Breast epithelium (tissue), 4 donors: Measurements from ENCODE around the gene FGFBP2. TPM values are rescaled to one million over a fixed set of nuclear protein-coding genes. Genes with fewer than 3 reads are reported as not detected.

Experiments
- DNase-seq, 2 donors: peaks; one replicate each; pipeline ENCODE4 v3.0.0-alpha.2; 2019; ENCODE audit warnings: low spot score in 2 of 2
- H3K27ac ChIP-seq, 2 donors: fragments of 200-600 bp; sonication (generic) in 1 of 2; one replicate each; pipeline ENCODE4 v1.5.1; 2016 to 2019; ENCODE audit warnings: mild to moderate bottlenecking in 1 of 2
- H3K27me3 ChIP-seq, 2 donors: fragments of 200-600 bp; sonication (generic) in 1 of 2; one replicate each; pipeline versions ENCODE4 v1.5.1 to v1.6.0; 2017 to 2019; ENCODE audit warnings: control low read depth in 1 of 2, mild to moderate bottlenecking in 1 of 2
- H3K36me3 ChIP-seq: fragments of 200-600 bp; one replicate; pipeline ENCODE4 v1.5.1; 2019
- H3K4me1 ChIP-seq, 2 donors: fragments of 200-600 bp; sonication (generic); one replicate each; pipeline ENCODE4 v1.5.1; 2016 to 2019; ENCODE audit warnings: control low read depth in 1 of 2
- H3K4me3 ChIP-seq, 3 donors: fragments of 200-600 bp; sonication (generic); 1 replicate in 2 of 3; 2 replicates in 1 of 3; pipeline ENCODE4 v1.5.1; 2016 to 2019; ENCODE audit warnings: mild to moderate bottlenecking in 3 of 3, moderate library complexity in 2 of 3
- H3K9me3 ChIP-seq, 2 donors: fragments of 200-600 bp; sonication (generic) in 1 of 2; one replicate each; pipeline ENCODE4 v1.5.1; 2016 to 2019; ENCODE audit warnings: control low read depth in 1 of 2
- POLR2A ChIP-seq: fragments of 450-650 bp; IDR thresholded peaks from one replicate; pipeline ENCODE4 v1.6.1; 2016; ENCODE audit warnings: antibody characterized with exemption, mild to moderate bottlenecking, moderate library complexity
- POLR2AphosphoS5 ChIP-seq, 3 donors: sonication (generic); formaldehyde crosslinking; IDR thresholded peaks; one replicate each; pipeline ENCODE4 v1.6.1; 2017; ENCODE audit warnings: antibody characterized with exemption in 3 of 3
- intact Hi-C: fragments of 100-400 bp; cut with DNase I; formaldehyde crosslinking; loops from one replicate; pipeline ENCODE4 v1.15.1; 2023; ENCODE audit warnings: low total_unique reads
- total RNA-seq, 3 donors: library from RNA; depleted of rRNA; stranded (reverse); fragments of >200 nt; gene quantifications; one replicate each; pipeline ENCODE4 v1.1.0, GENCODE V29; 2016
- TF ChIP-seq, protein P1 (sequence below), 3 donors: fragments of 450-650 bp; IDR thresholded peaks; one replicate each; pipeline ENCODE4 v1.5.1; 2016 to 2017; ENCODE audit warnings: antibody characterized with exemption in 3 of 3, mild to moderate bottlenecking in 3 of 3, moderate library complexity in 3 of 3

FGFBP2 gene
- total RNA-seq, 3 donors from 2014 or later = 3.4 to 6.4 (median 6.2) TPM

DNA sequence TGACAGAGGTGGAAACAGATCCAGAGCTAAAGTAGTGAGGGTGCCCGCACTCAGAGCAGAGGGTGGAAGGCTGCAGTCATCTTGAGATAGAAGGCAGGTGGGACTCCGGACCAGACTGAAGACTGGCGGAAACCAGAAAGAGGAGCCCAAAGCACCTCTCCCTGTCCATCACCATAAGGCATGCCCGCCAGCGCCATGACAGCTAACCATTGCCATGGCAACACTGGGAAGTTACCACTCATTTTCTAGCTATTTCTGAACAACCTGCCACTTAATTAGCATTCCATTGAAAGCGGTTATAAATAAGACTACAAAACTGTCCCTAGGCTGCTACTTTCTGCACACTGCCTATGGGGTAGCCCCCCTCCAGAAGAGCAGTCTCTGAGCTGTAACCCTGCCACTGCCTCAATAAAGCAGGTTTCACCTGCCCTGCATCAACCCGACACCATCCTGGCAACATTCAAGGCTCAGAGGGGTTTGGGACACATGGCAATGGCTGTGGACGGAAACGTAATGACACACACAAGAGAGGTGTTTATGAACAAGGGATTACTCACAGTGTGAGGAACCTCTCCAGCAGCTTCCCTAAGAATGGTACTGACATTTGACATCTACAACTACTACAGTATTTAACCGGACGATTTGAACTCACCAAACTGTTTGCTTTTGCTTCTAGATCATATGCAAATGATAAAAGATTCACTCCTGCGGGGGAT, 27.8 kb upstream of the FGFBP2 start:
- Histone ChIP-seq H3K27me3 (no peaks in the 10 kb centered on the region), H3K27ac (no peak overlapping the region), H3K4me3 (no peak overlapping the region), H3K9me3 (no peaks in the 10 kb centered on the region), H3K4me1 (no peaks in the 10 kb centered on the region), H3K36me3 (no peaks in the 10 kb centered on the region)
- intact Hi-C loops = no loop called here
- no peak for TF ChIP-seq POLR2AphosphoS5 (IDR thresholded peaks at IDR 0.05)
- TF ChIP-seq POLR2A = no peak
- TF ChIP-seq, protein P1, sequence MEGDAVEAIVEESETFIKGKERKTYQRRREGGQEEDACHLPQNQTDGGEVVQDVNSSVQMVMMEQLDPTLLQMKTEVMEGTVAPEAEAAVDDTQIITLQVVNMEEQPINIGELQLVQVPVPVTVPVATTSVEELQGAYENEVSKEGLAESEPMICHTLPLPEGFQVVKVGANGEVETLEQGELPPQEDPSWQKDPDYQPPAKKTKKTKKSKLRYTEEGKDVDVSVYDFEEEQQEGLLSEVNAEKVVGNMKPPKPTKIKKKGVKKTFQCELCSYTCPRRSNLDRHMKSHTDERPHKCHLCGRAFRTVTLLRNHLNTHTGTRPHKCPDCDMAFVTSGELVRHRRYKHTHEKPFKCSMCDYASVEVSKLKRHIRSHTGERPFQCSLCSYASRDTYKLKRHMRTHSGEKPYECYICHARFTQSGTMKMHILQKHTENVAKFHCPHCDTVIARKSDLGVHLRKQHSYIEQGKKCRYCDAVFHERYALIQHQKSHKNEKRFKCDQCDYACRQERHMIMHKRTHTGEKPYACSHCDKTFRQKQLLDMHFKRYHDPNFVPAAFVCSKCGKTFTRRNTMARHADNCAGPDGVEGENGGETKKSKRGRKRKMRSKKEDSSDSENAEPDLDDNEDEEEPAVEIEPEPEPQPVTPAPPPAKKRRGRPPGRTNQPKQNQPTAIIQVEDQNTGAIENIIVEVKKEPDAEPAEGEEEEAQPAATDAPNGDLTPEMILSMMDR (IDR thresholded peaks at IDR 0.05) = no peak
- no peak for DNase-seq

GRCh38 chr4:15989424-15989823, 26.4 kb upstream of the FGFBP2 start:
- no peak for DNase-seq
- no peak for TF ChIP-seq POLR2A
- no peak for TF ChIP-seq POLR2AphosphoS5 (IDR thresholded peaks at IDR 0.05)
- TF ChIP-seq, protein P1 (IDR thresholded peaks at IDR 0.05) = no peak
- H3K27me3 ChIP-seq = no peaks in the 10 kb centered on the region
- H3K9me3 ChIP-seq = no peaks in the 10 kb centered on the region
- H3K4me3 ChIP-seq = no peak overlapping the region
- no peak overlapping the region for H3K27ac ChIP-seq
- no peaks in the 10 kb centered on the region for H3K36me3 ChIP-seq
- H3K4me1 ChIP-seq = no peaks in the 10 kb centered on the region
- intact Hi-C loops = no loop called here

GRCh38 chr4:15988222-15988621, 25.2 kb upstream of the FGFBP2 start:
- intact Hi-C loops = no loop called here
- H3K4me3 ChIP-seq = no peak overlapping the region
- no peak overlapping the region for H3K27ac ChIP-seq
- no peaks in the 10 kb centered on the region for H3K4me1 ChIP-seq
- no peaks in the 10 kb centered on the region for H3K27me3 ChIP-seq
- DNase-seq = no peak
- TF ChIP-seq, protein P1 (IDR thresholded peaks at IDR 0.05) = no peak
- TF ChIP-seq POLR2A (no peak), POLR2AphosphoS5 (IDR thresholded peaks at IDR 0.05) (no peak)
- no peaks in the 10 kb centered on the region for H3K9me3 ChIP-seq
- H3K36me3 ChIP-seq = no peaks in the 10 kb centered on the region

- H3K4me3 ChIP-seq = no peak overlapping the region
- no peaks in the 10 kb centered on the region for H3K4me1 ChIP-seq
- intact Hi-C loops = no loop called here
- H3K9me3 ChIP-seq = no peaks in the 10 kb centered on the region
- H3K27me3 ChIP-seq = no peaks in the 10 kb centered on the region
- no peak overlapping the region for H3K27ac ChIP-seq
- H3K36me3 ChIP-seq = no peaks in the 10 kb centered on the region
- DNase-seq = no peak
- TF ChIP-seq POLR2AphosphoS5 (IDR thresholded peaks at IDR 0.05) = no peak
- no peak for TF ChIP-seq POLR2A
- TF ChIP-seq, protein P1 (IDR thresholded peaks at IDR 0.05) = no peak
Measured at GRCh38 chr4:15986907-15987306, 23.9 kb upstream of the FGFBP2 start.

GRCh38 chr4:15983610-15984009, 20.6 kb upstream of the FGFBP2 start:
- H3K27me3 ChIP-seq = no peaks in the 10 kb centered on the region
- TF ChIP-seq POLR2A = no peak
- TF ChIP-seq POLR2AphosphoS5 (IDR thresholded peaks at IDR 0.05) = no peak
- TF ChIP-seq, protein P1 (IDR thresholded peaks at IDR 0.05) = no peak
- intact Hi-C loops = no loop called here
- no peaks in the 10 kb centered on the region for H3K9me3 ChIP-seq
- H3K4me1 ChIP-seq = no peaks in the 10 kb centered on the region
- no peak overlapping the region for H3K27ac ChIP-seq
- H3K4me3 ChIP-seq = no peak overlapping the region
- no peak for DNase-seq
- H3K36me3 ChIP-seq = no peaks in the 10 kb centered on the region
